ENCODE measurements around the gene FAM186B. TPM values are rescaled to one million over a fixed set of nuclear protein-coding genes. Genes with fewer than 3 reads are reported as not detected.

Gene FAM186B
- total RNA-seq, 1 experiment from 2014 or later, result 0.46 TPM

DNA sequence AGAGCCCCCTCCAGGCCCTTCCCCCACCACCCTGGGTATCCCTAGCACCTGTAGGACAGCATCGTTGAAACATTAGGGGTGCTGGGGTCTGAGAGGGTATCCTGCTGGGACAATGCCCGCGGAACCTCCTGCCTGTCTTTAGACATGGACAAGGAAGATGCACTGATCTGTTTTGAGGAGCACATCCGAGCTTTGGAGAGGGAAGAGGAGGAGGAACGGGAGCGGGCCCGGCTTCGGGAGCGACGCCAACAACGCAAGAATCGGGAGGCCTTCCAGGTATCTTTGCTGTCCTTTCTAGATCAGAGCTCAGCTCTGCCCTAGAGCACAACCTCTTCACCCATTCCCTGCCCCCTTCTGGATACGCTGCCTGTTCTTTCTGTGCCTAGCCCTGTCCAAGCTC is 31.1 kb upstream of the FAM186B start:
- DNase-seq, result peak; percentile 29
- Histone ChIP-seq H3K4me2 (ENCODE audit: insufficient read depth, insufficient read length, low read length) (no peak overlapping the region), H4K8ac (replicated peaks; ENCODE audit: insufficient read length, low read depth, low read length) (no peak overlapping the region), H3K9ac (ENCODE audit: extremely low read depth, insufficient read length, low read length) (no peak overlapping the region), H3T11ph (ENCODE audit: low read length) (no peak overlapping the region), H4K5ac (ENCODE audit: insufficient read length, low read depth, low read length) (no peak overlapping the region), H3K23me2 (ENCODE audit: insufficient read length, low read depth, low read length, poor library complexity, severe bottlenecking) (peaks cover 3% of the 10 kb centered on the region), H3K18ac (ENCODE audit: insufficient read length, low read depth, low read length) (no peak overlapping the region), H2BK120ac (ENCODE audit: low read depth, low read length, poor library complexity, severe bottlenecking) (no peak overlapping the region), H3K27ac (ENCODE audit: insufficient read length, low read depth, low read length) (no peak overlapping the region), H2BK5ac (ENCODE audit: insufficient read length, low read length) (no peak overlapping the region), H3K79me1 (ENCODE audit: insufficient read depth, low read depth, low read length, poor library complexity, severe bottlenecking) (no peaks in the 10 kb centered on the region), H3K23ac (ENCODE audit: insufficient read length, low read depth, low read length) (no peak overlapping the region), H3K4ac (ENCODE audit: low read depth, low read length) (no peak overlapping the region), H2AFZ (ENCODE audit: low read length) (no peak overlapping the region), H3K79me2 (ENCODE audit: insufficient read depth, low read length) (no peaks in the 10 kb centered on the region), H3K56ac (ENCODE audit: insufficient read length, low read depth, low read length) (no peak overlapping the region), H2BK15ac (ENCODE audit: low read depth, low read length) (no peak overlapping the region), H3K14ac (ENCODE audit: insufficient read depth, low read length) (no peak overlapping the region), H2BK12ac (ENCODE audit: insufficient read length, low read depth, low read length) (no peak overlapping the region), H3K27me3 (ENCODE audit: insufficient read depth, low read length) (no peaks in the 10 kb centered on the region), H2AK5ac (ENCODE audit: insufficient read length, low read length) (no peak overlapping the region), H4K20me1 (ENCODE audit: control insufficient read depth, insufficient read depth, insufficient read length) (no peaks in the 10 kb centered on the region), H4K91ac (ENCODE audit: insufficient read length, low read depth, low read length) (no peak overlapping the region), H3K4me1 (ENCODE audit: insufficient read depth, low read length) (peaks cover 5% of the 10 kb centered on the region; the same call in 1 of the 2 replicates), H3K9me3 (ENCODE audit: control insufficient read depth, low read depth, low read length) (no peaks in the 10 kb centered on the region), H2BK20ac (ENCODE audit: low read depth, low read length, poor library complexity, severe bottlenecking) (no peak overlapping the region)
- no CpG with 5 or more reads among the region's 13 CpGs for WGBS (ENCODE audit: extremely low coverage, insufficient read length, low lambda C conversion rate)
- Mint-ChIP-seq H3K27me3 (ENCODE audit: low read depth) (no peaks in the 10 kb centered on the region; the same call in none of the 2 replicates), H3K36me3 (ENCODE audit: insufficient read depth in 1 of 3, low read depth in 3 of 3) (peaks cover 11 to 39% (median 27%) of the 10 kb centered on the region in 3 experiments; a peak in 6 of 7 replicates), H3K4me1 (peaks cover 20 to 24% of the 10 kb centered on the region in 2 experiments), H3K4me3 (no peak overlapping the region; a peak in 1 of 5 replicates), H3K9me3 (no peaks in the 10 kb centered on the region), H3K27ac (peak overlapping the region; percentile 17 to 93 (median 78); a peak in 5 of 7 replicates)
- TF ChIP-seq, protein P1, sequence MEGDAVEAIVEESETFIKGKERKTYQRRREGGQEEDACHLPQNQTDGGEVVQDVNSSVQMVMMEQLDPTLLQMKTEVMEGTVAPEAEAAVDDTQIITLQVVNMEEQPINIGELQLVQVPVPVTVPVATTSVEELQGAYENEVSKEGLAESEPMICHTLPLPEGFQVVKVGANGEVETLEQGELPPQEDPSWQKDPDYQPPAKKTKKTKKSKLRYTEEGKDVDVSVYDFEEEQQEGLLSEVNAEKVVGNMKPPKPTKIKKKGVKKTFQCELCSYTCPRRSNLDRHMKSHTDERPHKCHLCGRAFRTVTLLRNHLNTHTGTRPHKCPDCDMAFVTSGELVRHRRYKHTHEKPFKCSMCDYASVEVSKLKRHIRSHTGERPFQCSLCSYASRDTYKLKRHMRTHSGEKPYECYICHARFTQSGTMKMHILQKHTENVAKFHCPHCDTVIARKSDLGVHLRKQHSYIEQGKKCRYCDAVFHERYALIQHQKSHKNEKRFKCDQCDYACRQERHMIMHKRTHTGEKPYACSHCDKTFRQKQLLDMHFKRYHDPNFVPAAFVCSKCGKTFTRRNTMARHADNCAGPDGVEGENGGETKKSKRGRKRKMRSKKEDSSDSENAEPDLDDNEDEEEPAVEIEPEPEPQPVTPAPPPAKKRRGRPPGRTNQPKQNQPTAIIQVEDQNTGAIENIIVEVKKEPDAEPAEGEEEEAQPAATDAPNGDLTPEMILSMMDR (conservative IDR thresholded peaks at IDR 0.05), result no peak
